Measurements from ENCODE around the gene PLXND1. TPM values are rescaled to one million over a fixed set of nuclear protein-coding genes. Genes with fewer than 3 reads are reported as not detected.

The PLXND1 gene
- total and polyA plus RNA-seq, 11 donors = 40.8 to 218 (median 66.4) TPM

DNA sequence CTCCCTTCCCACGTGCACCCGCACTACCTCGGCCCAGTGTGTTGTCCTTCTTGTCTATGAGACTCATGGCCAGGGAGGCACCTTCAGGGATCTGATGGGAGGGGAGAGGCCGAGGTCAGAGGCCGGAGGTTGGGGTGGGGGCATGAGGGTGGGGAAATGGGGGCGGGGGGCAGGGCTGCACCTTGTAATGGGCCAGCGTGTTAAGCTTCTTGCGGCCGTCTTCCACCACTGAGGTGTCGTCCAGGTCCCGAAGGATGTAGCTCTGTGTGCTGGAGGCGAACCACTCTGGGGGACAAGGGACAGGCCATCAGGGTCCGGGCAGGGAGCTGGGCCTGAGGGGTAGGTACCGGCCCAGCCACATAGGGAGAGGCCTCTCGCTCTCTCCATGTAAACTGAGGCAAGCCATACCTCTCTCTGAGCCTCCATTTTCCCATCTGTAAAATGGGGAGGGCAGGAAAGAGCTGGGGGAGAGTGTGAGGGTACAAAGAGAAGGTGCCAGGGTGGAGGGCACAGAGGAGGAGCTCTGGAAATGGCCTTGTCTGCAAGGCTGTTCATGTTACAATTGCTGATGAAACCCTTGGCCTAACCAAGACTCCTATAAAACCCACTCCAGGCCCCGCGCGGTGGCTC lies 44.7 kb downstream of the PLXND1 start:
- no peak overlapping the region for H3K4me3 ChIP-seq
- no peak for ATAC-seq
- H3K9me3 ChIP-seq = no peaks in the 10 kb centered on the region
- intact Hi-C loops (cut with DNase I) = loop anchor here in 8 of 10 donors (5.0 kb wide), 5 partner anchors 36 to 69 kb away; partner anchors contain the start of gene PLXND1 (in 1 of the 8)
- peaks cover 19 to 97% (median 70%) of the 10 kb centered on the region in 12 donors for H3K4me1 ChIP-seq
- H3K36me3 ChIP-seq = peaks cover 0 to 99% (median 76%) of the 10 kb centered on the region in 9 donors
- no peak for TF ChIP-seq CTCF (IDR thresholded peaks at IDR 0.05)
- no peak for TF ChIP-seq POLR2A (IDR thresholded peaks at IDR 0.05)
- WGBS, 4 donors = 68 to 75% (median 71%) methylated on average over 14 to 18 of the region's 18 CpGs
- no peaks in the 10 kb centered on the region for H3K27me3 ChIP-seq
- peak overlapping the region; percentile 74 to 90 (median 80) for H3K27ac ChIP-seq
- DNase-seq = peak in 1 of 5 donors; percentile 16

DNA sequence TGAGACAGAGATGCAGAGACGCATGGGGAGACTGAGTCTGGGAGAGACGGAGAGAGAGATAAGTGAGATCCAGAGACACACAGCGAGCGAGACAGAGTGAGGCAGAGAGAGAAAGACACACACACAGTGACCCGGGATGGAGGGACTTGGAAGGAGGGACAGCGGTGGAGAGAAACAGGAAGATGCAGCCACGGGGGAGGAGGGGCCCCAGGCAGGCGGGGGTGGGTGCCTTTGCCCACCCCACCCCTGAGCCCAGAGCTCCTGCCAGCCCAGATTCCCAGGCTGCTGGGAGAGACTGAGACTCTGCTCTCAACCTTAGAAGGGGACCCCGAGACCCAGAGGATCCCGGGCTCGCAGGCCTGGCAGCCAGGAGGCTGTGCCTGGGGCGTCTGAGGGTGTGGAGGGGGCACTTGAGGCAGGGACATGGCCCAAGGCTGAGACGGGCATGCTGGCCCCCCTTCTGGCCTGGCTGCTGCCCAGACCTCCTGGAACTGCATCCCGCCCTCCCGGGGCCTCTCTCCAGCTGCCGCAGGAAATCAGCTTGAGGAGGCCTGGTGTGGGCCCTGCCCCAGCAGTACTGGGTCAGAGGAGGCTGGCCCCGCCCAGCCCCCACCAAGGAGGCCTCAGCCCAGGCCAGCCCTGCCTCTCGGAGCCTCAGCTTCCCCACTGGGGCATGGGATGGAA lies 45.4 kb downstream of the PLXND1 start:
- peak; percentile 73 to 88 (median 81) for ATAC-seq
- H3K4me1 ChIP-seq = peaks cover 19 to 97% (median 71%) of the 10 kb centered on the region in 12 donors
- intact Hi-C loops (cut with DNase I) = loop anchor here in 8 of 10 donors (5.0 kb wide), 5 partner anchors 36 to 69 kb away; partner anchors contain the start of gene PLXND1 (in 1 of the 8)
- H3K27me3 ChIP-seq = no peaks in the 10 kb centered on the region
- no peaks in the 10 kb centered on the region for H3K9me3 ChIP-seq
- H3K4me3 ChIP-seq = peak overlapping the region in 2 of 12 donors; percentile 1 to 8
- H3K36me3 ChIP-seq = peaks cover 0 to 99% (median 76%) of the 10 kb centered on the region in 9 donors
- peak; percentile 86 to 94 (median 89) for DNase-seq
- H3K27ac ChIP-seq = peak overlapping the region; percentile 74 to 90 (median 80)
- 21 to 35% (median 24%) methylated on average over 15 to 18 of the region's 18 CpGs for WGBS, 4 donors
- TF ChIP-seq CTCF (IDR thresholded peaks at IDR 0.05) = no peak

DNA sequence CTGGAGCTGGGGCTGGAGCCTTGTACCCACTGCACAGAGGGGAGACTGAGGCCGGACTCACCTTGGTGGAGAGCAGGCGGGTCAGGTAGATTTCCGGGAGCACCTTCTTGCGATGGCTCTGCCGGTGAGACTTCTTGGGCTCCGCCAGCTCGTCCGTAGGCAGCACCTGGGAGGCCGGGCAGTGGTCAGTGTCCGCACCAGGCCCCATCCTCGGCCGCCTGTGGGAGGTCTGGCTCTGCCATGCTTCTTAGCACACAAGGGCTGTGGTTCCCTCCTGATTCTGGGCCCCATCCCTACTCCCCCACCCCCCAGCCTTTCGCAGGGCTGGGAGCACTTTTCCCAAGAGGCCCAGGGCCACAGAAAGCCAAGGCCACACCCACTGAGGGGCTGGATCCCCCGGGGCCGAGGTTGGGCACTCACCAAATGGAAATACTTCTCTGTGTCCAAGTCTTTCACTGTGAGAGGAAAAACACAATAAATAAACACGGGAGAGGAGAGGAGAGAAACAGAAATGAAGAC lies 46.1 kb downstream of the PLXND1 start:
- Histone ChIP-seq H3K27me3 (no peaks in the 10 kb centered on the region), H3K4me3 (peak overlapping the region in 1 of 12 donors; percentile 8), H3K36me3 (peaks cover 0 to 99% (median 72%) of the 10 kb centered on the region in 9 donors), H3K9me3 (no peaks in the 10 kb centered on the region), H3K4me1 (peaks cover 19 to 99% (median 76%) of the 10 kb centered on the region in 12 donors), H3K27ac (peak overlapping the region; percentile 74 to 90 (median 80))
- DNase-seq (peak; percentile 53 to 77 (median 66)), ATAC-seq (no peak)
- WGBS, 4 donors = 48 to 73% (median 69%) methylated on average over 8 to 16 of the region's 16 CpGs
- TF ChIP-seq POLR2A (IDR thresholded peaks at IDR 0.05) = no peak
- TF ChIP-seq CTCF (IDR thresholded peaks at IDR 0.05) = no peak
- intact Hi-C loops (cut with DNase I) = loop anchor here in 8 of 10 donors (5.0 kb wide), 5 partner anchors 37 to 68 kb away; partner anchors contain the start of gene PLXND1 (in 1 of the 8)
